Activated B cell treated with CpG ODN at 0.5 μM for 24 hours (primary cell): ENCODE measurements around the gene WDR26. TPM values are rescaled to one million over a fixed set of nuclear protein-coding genes. Genes with fewer than 3 reads are reported as not detected.

Source experiments
- ATAC-seq: fragments of 200-7000 bp; cut with Tn5 transposase; one replicate; pipeline ENCODE4 v1.10.0; 2021; ENCODE audit warnings: low read depth, mild to moderate bottlenecking, moderate library complexity
- CTCF ChIA-PET: fragments of 350-600 bp; sonication (Branson Sonifier 250); formaldehyde crosslinking; loops from one replicate; lab custom pipeline; 2021; ENCODE audit warnings: antibody characterized with exemption; lab: Charles Lee
- POLR2A ChIA-PET: fragments of 350-600 bp; sonication (Branson Sonifier 250); formaldehyde crosslinking; loops from one replicate; lab custom pipeline; 2021; ENCODE audit warnings: antibody characterized with exemption; lab: Charles Lee
- DNase-seq: peaks from one replicate; pipeline ENCODE4 v3.0.0; 2022
- H3K27ac Mint-ChIP-seq: one replicate; pipeline ENCODE4 v1.8.0; 2020; ENCODE audit warnings: mixed read lengths
- H3K27me3 Mint-ChIP-seq: one replicate; pipeline ENCODE4 v1.8.0; 2021; ENCODE audit warnings: mixed read lengths
- H3K36me3 Mint-ChIP-seq: one replicate; pipeline ENCODE4 v1.8.0; 2021; ENCODE audit warnings: low read depth, mixed read lengths
- H3K4me1 Mint-ChIP-seq: one replicate; pipeline ENCODE4 v1.8.0; 2021; ENCODE audit warnings: mixed read lengths
- H3K4me3 Mint-ChIP-seq: one replicate; pipeline ENCODE4 v1.8.0; 2020; ENCODE audit warnings: mild to moderate bottlenecking, mixed read lengths
- H3K9me3 Mint-ChIP-seq: one replicate; pipeline ENCODE4 v1.8.0; 2020; ENCODE audit warnings: mixed read lengths
- CTCF ChIP-seq: fragments of 200-600 bp; IDR thresholded peaks from one replicate; pipeline ENCODE4 v1.8.0; 2022; ENCODE audit warnings: antibody characterized with exemption, mild to moderate bottlenecking
- intact Hi-C: fragments of 100-400 bp; cut with micrococcal nuclease; formaldehyde crosslinking; loops from one replicate; pipeline ENCODE4 v1.15.1; 2024
- total RNA-seq: library from RNA; stranded (reverse); gene quantifications from 2 replicates; pipeline ENCODE4 v1.2.3, GENCODE V29; 2022

The WDR26 gene
- total RNA-seq, 1 donor from 2014 or later, result 91.3 TPM

GRCh38 chr1:224392411-224393249 lies 42.0 kb downstream of the WDR26 start:
- TF ChIP-seq CTCF, result no peak
- Mint-ChIP-seq H3K36me3 (peaks cover 90% of the 10 kb centered on the region), H3K27ac (no peak overlapping the region), H3K4me3 (no peak overlapping the region), H3K27me3 (no peaks in the 10 kb centered on the region), H3K4me1 (no peaks in the 10 kb centered on the region), H3K9me3 (no peaks in the 10 kb centered on the region)
- DNase-seq (no peak), ATAC-seq (no peak)
- ChIA-PET POLR2A (no interaction called here), CTCF (no interaction called here)
- intact Hi-C loops, result no loop called here

- DNase-seq (no peak), ATAC-seq (no peak)
- Mint-ChIP-seq H3K36me3 (peaks cover 83% of the 10 kb centered on the region), H3K9me3 (no peaks in the 10 kb centered on the region), H3K27ac (no peak overlapping the region), H3K4me1 (no peaks in the 10 kb centered on the region), H3K27me3 (no peaks in the 10 kb centered on the region), H3K4me3 (no peak overlapping the region)
- CTCF ChIA-PET, result no interaction called here
- POLR2A ChIA-PET, result no interaction called here
- no peak for TF ChIP-seq CTCF
- intact Hi-C loops, result no loop called here
Measured at GRCh38 chr1:224390517-224390916, 44.1 kb downstream of the WDR26 start.

GRCh38 chr1:224387943-224388342 lies 46.7 kb downstream of the WDR26 start:
- POLR2A ChIA-PET, result interaction anchor here (0.7 kb wide), 1 partner anchor 36 kb away, joined by 3 read pairs; no protein-coding TSS in a partner anchor
- intact Hi-C loops, result no loop called here
- no peak for TF ChIP-seq CTCF
- CTCF ChIA-PET, result no interaction called here
- no peak overlapping the region for H3K27ac Mint-ChIP-seq
- H3K9me3 Mint-ChIP-seq, result no peaks in the 10 kb centered on the region
- H3K27me3 Mint-ChIP-seq, result no peaks in the 10 kb centered on the region
- no peak overlapping the region for H3K4me3 Mint-ChIP-seq
- peaks cover 63% of the 10 kb centered on the region for H3K36me3 Mint-ChIP-seq
- no peak for DNase-seq
- no peak for ATAC-seq
- H3K4me1 Mint-ChIP-seq, result no peaks in the 10 kb centered on the region

- Mint-ChIP-seq H3K36me3 (peaks cover 57% of the 10 kb centered on the region), H3K4me1 (no peaks in the 10 kb centered on the region)
- intact Hi-C loops, result no loop called here
Measured at GRCh38 chr1:224387302-224387912, 47.2 kb downstream of the WDR26 start.

More at GRCh38 chr1:224387302-224387912, 47.2 kb downstream of the WDR26 start:
- ChIA-PET CTCF (no interaction called here), POLR2A (interaction anchor here (0.7 kb wide), 1 partner anchor 37 kb away, joined by 3 read pairs; no protein-coding TSS in a partner anchor)
- H3K9me3 Mint-ChIP-seq, result no peaks in the 10 kb centered on the region
- H3K27ac Mint-ChIP-seq, result no peak overlapping the region
- DNase-seq (no peak), ATAC-seq (no peak)
- H3K4me3 Mint-ChIP-seq, result no peak overlapping the region
- H3K27me3 Mint-ChIP-seq, result no peaks in the 10 kb centered on the region
- TF ChIP-seq CTCF, result no peak
